CD1c-positive myeloid dendritic cell (primary cell): ENCODE data around the gene EEA1.
"Not testable (repeated sequence)": the region's sequence is repeated elsewhere in the genome, so short reads cannot be mapped to it uniquely, and the experiment has no call there.

Experiments
- DNase-seq: peaks from one replicate; pipeline ENCODE4 v3.0.0-alpha.2; 2016; ENCODE audit errors: extremely low spot score

The EEA1 gene

DNA sequence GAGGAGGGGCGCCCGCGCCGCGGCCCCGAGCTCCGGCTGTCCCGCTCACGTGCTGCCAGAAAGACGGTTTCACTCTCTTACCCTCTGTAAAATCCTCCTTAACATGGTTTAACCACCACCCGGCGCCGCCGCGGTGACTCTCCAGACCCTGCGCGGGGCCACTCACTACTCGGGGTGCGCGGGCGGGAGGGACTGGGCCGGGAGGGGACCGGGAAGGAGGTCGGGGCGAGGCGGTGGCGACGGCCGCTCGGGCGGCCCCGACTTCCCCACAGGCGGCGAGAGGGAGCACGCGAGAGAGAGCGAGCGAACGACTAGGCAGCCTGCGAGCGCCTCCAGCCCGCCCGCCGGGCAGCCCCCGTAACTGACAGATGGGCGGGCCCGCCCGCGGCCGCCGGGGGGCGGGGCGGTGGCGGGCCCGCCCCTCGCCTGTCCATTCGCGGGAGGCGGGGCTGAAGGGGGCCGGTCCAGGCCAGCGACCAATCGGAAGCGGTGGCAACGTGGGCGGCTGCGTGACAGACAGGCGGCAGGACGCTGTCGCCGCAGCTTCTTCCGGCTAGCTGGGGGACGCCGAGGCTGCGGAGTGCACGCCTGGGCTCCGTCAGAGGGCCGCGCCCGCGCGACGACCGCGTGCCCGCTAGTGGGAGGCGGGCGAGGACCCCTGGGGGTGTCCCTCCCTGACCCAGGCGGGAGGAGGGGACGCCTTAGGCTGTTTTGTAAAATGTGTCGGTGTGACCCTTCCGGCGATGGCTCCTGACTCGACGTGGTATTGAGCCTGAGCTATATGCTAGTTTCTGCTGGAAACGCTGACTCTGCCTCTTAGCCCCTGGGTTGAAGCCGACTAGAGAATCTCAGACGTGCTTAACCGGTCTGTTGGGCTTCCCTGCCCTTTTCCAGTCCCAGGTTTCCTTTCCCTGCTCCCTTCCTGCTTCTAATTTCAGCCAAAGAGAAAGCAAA is at the start of gene EEA1:
Gene EEA1, minus strand, starts transcription at position 334 of the 954 bp plus-strand sequence. Its CDS starts 229 bp downstream, at position 105.
- peak; percentile 99 for DNase-seq

DNA sequence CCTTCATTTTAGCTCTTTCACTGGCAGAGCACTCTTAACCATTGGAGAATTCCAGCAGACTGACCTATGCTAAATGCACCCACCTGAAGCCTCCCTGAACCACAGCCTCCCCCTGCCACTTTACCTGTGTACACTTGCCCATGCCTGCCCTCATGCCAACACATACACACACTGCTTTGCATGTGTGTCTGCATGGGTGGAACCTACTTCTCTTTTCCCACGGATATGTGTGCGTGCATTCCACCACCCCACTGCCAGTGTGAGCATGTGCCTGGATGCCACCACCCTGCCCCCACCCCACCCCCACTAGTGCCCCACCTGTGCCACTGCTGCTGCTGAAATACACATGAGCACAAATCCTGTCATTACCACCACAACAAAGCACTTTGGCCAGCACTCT is 49.5 kb upstream of the EEA1 start:
- no peak for DNase-seq

DNA sequence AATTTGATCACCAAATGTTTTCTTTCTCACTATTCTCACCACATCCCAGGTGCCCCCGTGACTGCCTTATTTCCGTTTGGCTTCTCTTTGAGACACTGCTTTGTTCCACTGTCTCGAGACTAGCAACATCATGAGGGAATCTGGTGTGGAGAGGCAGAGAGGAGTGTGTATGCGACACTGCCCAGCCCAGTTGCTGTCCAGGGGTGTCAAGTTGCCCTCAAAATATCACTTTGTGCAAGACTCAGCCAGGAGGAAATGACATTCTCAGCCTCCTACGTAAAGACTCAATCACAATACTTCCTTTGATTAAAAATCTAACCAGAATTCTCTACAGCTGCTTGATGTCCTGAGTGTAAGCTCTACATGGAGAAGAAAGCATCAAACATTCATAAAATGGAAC is 48.2 kb upstream of the EEA1 start:
- no peak for DNase-seq

DNA sequence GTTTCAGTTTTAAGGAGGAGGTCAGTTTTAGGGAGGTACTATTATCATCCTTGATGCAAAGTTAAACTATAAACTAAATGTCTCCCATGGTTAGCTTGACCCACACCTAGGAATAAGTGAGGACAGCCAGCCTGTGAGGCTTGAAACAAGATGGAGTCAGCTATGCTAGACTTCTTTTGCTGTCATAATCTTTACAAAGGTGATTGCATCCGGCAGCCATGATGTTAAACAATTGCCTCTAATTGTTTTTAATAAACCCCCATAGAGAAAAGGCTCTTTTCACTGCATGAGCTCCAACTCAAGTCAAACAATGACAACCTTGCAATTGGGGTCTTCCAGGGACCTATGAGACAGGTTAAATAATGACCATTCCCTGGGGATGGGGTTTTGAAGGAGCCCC is 45.7 kb upstream of the EEA1 start:
- DNase-seq = no peak

DNA sequence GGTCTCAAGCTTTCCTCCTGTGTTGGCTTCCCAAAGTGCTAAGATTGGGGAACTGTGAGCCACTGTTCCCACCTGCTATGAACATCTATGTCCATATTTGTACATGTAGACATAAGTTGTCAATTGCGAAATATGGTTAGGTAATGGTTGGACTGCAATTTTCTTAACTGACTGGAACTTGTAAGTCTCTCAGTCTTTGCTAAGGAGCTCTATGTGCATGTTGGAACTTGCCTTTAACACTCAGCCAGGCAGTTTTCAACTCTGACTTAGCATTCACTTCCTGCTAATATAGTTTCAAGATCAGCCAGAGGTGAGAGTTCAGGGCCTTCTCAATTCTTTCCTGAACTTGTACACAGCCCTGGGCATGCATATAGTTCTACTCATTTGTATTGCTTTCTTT is 44.5 kb upstream of the EEA1 start:
- peak; percentile 79 for DNase-seq

DNA sequence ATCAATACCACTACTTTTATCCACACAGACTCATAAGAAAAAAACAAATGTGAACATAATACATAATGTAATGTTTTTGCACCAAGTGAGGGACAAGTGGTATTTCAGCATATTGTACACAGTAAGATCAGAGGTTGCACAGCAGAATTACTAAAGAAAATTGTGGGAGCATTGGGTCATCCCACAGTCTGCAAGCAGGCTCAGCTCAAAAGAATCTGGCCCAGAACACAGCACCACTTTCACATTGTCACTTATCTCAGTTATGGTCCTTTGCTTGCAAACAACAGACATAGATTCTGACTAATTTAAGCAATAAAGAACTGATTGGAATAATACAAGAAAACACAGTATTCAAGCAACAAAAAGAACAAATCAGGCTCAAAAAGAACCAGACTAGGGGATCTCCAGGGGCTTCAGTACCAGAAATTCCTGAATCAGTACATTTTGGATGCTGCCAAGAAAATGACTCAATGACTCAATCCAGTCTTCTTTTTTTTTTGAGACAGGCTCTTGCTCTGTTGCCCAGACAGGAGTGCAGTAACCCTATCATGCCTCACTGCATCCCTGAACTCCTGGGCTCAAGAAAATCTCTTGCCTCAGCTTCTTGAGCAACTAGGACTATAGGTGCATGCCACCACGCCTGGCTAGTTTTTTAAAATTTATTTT is 42.9 kb upstream of the EEA1 start:
- peak; percentile 22 for DNase-seq

DNA sequence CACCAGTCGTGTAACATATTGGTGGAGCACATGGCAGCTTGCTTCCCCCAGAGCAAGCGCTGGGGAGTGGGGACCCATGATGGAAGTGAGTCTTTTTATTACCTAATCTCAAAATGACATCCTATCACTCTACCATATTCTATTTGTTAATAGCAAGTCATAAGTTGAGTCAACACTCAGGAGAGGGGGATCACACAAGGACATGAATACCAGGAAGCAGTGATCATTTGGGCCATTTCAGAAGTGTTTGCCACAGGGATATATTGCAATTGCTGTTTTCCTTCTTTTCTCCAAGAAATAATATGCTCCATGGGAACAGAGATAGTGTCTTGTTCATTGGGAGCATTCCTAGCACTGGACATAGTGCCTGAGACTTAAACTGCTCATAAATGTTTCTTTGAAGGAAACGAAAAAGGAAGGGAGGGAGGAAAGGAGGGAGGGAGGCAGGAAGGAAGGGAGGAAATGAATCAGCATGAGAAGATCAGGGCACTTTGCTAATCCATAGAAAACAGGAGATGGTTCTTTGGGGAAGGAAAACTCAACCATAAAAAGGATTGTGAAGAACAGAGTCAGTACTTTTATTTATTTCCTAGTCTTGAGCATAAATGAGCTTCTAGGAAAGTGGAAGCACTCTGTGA is 39.2 kb upstream of the EEA1 start:
- peak; percentile 26 for DNase-seq

DNA sequence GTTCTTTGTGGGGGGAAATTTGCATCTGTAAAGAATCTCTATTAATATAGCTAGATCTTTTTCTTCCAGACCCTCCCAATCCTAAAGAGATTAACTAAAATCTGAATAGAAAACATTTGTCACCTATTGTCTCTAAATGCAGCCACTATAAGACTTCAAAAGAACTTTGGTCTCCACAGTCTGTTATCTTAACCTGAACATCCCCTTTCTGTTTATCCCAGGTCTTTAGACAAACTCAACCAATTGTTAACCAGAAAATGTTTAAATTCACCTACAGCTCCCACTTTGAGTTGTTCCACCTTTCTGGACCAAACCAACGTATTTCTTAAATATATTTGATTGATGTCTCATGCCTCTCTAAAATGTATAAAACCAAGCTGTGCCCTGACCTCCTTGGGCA is 35.3 kb upstream of the EEA1 start:
- DNase-seq = not testable (repeated sequence)

DNA sequence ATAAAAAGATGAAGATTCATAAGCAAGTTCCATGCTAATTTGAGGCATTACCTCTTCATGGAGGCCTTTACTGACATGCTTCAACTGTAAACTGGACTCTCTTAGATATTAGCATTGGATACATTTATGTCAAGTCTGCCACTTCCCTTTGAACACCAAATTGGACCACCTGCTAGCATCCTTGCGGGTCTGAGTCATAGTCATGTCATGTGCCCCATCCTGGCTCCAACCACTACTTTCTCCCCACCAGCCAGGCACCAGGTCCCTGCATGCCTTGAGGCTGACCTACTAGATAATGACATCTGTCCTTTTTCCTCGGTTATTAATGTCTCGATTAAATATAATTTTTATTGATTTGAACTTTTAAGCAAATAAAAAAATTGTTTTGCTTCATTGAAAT is 32.9 kb upstream of the EEA1 start:
- DNase-seq = no peak

DNA sequence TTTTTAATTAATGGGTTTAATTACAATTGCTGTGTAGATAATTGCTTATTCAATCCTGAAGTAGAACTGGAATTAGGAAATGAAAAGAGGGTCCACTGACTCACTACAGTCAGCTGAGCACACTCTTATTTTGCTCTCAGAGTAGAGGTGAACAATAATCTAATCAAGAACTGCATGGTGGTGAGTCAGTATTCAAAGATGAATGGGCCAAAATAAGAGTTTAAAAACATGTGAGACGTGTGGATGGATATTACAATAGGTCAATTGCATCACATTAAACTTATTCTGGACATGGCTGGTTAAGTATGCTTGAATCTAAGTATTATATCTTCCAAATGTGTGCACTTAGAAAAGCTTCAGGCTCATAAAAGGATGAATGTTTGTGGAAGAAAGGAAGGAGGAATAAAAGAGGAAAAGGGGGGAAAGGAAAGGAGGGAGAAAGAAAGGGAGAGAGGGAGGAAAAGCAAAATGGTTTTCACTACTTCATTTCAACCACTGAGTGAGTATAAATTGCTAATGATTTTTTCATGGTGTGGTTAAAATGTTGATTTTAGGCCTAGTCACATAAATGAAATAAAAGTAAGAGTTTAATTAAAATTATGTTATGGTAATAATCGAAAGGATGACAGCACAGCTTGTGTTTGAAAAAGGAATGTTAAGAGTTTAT is 27.0 kb upstream of the EEA1 start:
- no peak for DNase-seq

DNA sequence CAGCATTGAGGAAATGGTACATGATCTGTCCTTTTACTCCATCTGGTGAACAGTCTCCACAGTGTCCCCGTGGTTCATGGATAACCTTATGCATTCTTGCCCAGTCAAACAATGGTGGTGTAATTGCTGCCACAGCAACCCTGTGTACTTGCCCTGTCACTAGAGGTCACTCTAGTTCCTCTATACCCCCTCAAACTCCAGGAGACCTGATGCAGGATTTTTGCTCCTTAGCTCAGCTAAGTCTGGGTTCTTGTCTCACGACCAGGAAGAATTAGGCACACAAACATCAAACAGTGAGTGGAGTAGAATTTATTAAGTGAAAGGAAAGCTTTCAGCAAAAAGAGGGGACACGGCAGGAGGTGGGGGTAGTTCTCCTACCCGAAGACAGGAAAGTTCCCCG is 24.7 kb upstream of the EEA1 start:
- no peak for DNase-seq

DNA sequence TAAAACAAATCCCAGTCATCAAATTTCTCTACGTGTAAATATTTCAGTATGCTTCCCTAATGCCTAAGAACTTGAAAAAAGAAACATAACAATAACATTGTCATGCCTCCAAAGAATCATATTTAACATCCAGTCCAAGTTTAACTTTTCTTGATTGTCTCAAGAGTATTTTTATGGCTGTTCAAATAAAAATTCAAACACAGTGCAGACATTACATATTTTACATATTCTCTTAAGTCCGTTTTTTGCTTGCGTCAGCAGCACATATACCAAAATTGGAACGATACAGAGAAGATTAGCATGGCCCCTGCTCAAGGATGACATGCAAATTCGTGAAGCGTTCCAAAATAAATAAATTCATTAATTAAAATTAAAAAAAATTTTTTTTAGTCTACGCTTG is 23.3 kb upstream of the EEA1 start:
- DNase-seq = no peak

DNA sequence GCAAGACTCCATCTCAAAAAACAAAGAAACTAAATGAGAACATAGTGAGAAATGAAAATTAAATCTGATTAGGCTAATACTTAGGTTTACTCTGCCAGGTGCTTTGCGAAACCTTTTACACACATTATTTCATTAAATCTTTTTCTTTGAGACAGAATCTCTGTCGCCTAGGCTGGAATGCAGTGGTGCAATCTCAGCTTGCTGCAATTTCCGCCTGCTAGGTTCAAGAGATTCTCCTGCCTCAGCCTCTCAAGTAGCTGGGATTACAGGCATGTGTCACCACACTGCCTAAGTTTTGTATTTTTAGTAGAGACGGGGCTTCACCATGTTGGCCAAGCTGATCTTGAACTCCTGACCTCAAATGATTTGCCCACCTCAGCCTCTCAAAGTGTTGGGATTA is 21.9 kb upstream of the EEA1 start:
- DNase-seq = no peak

DNA sequence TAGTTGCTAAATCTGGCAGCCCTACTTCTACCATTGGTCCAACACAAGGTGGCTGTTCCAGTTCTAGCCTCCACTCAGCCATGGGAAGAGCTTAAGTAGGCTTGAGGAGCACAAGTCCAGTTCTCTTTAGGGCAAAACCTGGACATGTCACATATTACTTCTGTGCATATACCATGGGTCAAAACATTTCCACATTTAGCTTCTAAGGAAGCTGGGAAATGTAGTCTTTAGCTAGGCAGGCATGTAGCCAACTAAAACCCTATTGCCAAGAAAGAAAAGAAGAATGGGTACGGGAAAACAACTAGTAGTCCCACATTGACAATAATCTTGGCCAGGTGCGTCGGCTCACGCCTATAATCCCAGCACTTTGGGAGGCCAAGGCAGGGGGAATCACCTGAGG is 20.9 kb upstream of the EEA1 start:
- no peak for DNase-seq

DNA sequence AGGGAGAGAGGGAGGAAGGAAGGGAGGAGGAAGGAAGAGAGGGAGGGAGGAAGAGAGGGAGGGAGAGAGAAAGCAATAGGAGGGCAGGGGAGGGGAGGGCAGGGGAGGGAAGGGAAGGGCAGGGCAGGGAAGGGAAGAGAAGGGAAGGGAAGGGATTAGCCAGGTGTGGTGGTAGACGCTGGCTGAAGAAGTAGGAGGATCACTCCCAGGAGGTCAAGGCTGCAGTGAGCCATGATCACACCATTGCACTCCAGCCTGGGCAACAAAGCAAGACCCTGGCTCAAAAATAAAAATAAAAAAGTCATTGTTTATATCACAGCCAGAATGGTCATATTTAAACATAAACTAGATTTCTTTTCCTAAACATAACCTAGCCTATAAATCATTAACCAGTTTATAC is 20.4 kb upstream of the EEA1 start:
- no peak for DNase-seq

DNA sequence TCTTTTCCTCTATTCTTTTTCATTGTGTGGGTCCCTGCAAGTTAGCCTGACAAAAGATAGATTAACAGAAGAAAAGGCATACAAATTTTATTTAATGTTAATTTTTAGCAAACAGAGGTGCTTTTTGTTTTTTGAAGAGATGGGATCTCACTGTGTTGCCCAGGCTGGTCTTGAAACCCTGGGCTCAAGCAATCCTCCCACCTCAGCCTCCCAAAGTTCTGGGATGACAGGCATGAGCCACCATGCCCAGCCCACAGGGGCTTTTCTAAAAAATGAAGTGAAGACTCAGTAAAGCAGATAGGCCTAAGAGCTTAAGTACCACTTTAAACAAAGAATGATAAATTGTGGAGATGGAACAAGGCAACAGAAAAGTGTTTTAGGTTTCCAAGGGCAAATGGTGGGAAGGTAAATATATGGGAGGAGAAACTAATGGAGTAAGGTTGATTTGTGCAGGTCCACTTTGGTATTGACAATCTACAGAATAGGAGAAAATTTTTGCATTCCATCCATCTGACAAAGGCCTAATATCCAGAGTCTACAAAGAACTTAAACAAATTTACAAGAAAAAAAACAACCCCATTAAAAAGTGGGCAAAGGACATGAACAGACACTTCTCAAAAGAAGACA is 18.6 kb upstream of the EEA1 start:
- DNase-seq = no peak

DNA sequence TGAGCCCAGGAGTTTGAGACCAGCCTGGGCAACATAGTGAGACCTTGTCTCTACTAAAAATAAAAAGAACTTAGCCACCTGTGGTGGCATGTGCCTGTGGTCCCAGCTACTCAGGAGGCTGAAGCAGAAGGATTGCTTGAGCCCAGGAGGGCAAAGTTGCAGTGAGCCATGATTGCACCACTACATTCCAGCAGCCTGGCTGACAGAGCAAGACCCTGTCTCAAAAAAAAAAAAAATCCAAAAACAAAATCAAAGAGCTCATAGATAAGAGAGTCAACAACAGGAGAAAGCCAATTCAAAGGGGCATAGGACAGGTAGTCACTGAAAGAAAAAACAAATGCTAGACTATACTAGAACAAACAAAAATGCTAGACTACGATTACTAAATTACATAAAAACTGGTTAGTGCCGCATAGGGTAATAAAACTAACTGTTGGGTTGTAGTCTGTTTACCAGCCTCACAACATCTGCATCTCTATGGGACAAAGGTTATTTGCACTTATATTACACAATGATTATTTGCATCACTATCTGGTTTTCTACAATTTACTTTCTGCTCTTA is 16.6 kb upstream of the EEA1 start:
- no peak for DNase-seq

DNA sequence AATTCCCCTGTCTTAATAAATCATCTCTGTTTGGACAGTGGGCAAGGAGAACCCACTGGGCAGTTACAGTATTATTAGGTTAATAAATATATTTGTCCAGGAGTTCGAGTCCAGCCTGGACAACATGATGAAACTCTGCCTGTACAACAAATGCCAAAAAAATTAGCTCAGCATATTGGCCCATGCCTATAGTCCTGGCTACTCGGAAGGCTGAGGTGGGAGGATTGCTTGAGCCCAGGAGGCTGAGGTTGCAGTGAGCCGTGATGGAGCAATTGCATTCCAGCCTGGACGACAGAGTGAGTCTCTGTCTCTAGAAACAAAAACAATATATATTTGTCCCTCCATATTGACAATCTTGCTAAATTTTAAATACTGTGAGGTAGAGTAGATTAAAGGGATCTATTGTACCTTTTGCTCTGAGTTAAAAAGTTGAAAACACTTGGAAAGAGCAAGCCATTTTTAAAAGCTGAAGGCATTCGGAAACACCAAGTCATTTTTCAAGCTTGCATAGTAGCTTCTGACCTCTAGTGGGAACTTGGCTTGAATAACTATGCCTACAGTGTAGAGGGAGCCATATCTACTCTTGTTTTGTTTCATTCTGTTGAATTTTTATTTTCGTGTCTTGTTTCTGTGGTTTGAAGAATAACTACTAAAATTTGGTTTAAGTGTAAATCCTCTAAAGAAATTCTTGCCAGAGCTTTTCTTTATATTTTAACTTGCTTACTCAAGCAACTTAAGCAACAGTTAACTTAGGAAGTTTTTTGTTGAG is 14.6 kb upstream of the EEA1 start:
- no peak for DNase-seq

DNA sequence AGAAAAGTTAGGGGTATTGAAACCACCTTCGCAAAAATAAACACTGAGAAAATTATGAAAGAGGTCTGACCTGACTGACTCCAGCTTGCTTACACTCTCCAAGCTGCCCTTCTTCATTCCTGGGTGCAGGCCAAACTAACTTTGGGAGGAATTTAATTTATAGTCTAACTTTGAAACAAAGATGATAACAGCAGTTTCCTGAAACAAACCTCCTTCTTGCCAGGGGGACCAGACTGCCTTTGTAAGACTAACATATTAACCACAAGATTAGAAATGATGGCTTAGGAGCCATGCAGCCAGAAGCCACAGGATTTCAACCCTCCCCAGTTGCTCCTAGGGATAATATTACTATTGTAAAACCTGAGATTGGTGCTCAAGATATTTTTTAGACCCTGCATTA is 13.8 kb upstream of the EEA1 start:
- DNase-seq = no peak

DNA sequence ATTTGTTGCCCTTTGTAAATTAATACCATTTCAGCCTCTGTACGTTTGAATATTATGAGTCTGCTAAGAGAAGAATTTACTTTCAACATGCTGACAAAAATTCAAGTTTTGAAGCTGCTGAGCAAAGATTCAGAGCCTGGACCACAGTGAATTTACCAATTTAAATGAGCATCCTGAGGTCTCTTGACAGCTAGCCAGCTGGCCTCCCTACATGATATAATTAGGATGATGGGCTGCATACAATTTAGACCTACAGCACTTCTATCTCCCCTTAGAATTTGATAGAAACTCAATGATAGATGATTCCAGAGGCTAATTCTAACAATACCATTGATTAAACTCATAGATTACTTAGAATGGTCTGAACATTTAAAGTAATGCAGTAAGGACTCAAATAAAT is 10.0 kb upstream of the EEA1 start:
- DNase-seq = no peak

DNA sequence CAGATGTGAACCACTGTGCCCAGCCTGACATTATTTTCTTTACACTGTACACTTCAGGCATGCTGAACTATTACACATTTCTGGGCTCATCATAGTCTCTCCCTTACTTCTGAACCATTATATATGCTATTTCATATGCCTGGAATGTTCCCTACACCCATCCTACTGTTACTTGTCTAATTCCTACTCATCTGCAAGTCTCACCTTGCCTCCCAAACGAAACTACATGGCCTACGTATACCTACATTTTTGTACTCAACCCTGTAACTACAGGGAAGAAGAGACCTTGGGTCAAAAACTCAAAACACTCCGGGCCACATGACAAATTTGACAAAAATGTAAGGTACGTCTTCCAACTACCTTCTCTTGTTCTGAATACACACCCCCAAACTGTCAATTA is 9.5 kb upstream of the EEA1 start:
- DNase-seq = no peak
